Breast epithelium (tissue), 3 donors: Measurements from ENCODE around the gene KCNQ5.

Experiments used
- CTCF ChIP-seq, 3 donors: fragments of 450-650 bp; IDR thresholded peaks; one replicate each; pipeline ENCODE4 v1.5.1; 2016 to 2017; ENCODE audit warnings: antibody characterized with exemption in 3 of 3, mild to moderate bottlenecking in 3 of 3, moderate library complexity in 3 of 3
- POLR2AphosphoS5 ChIP-seq, 3 donors: sonication (generic); formaldehyde crosslinking; IDR thresholded peaks; one replicate each; pipeline ENCODE4 v1.6.1; 2017; ENCODE audit warnings: antibody characterized with exemption in 3 of 3

- TF ChIP-seq CTCF (IDR thresholded peaks at IDR 0.05) (peak in 2 of 3 donors; percentile 19 to 32), POLR2AphosphoS5 (IDR thresholded peaks at IDR 0.05) (no peak)
Observed at GRCh38 chr6:72624557-72625160, 2.8 kb downstream of the KCNQ5 start.
